ENCODE measurements around the gene ZBP1. TPM values are rescaled to one million over a fixed set of nuclear protein-coding genes. Genes with fewer than 3 reads are reported as not detected.

The ZBP1 gene
- total and polyA plus RNA-seq, 2 experiments from 2014 or later = not detected

- TF ChIP-seq, protein P1, sequence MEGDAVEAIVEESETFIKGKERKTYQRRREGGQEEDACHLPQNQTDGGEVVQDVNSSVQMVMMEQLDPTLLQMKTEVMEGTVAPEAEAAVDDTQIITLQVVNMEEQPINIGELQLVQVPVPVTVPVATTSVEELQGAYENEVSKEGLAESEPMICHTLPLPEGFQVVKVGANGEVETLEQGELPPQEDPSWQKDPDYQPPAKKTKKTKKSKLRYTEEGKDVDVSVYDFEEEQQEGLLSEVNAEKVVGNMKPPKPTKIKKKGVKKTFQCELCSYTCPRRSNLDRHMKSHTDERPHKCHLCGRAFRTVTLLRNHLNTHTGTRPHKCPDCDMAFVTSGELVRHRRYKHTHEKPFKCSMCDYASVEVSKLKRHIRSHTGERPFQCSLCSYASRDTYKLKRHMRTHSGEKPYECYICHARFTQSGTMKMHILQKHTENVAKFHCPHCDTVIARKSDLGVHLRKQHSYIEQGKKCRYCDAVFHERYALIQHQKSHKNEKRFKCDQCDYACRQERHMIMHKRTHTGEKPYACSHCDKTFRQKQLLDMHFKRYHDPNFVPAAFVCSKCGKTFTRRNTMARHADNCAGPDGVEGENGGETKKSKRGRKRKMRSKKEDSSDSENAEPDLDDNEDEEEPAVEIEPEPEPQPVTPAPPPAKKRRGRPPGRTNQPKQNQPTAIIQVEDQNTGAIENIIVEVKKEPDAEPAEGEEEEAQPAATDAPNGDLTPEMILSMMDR (IDR thresholded peaks at IDR 0.05; ENCODE audit: low read depth, low read length) = no peak
- no peak overlapping the region for H3K4me3 ChIP-seq
Measured at GRCh38 chr20:57596358-57596757, 23.9 kb downstream of the ZBP1 start.

GRCh38 chr20:57595041-57596030 lies 24.9 kb downstream of the ZBP1 start:
- no peaks in the 10 kb centered on the region for H3K36me3 ChIP-seq
- no peak for DNase-seq (ENCODE audit: low read depth in 1 of 2, low spot score in 1 of 2)
- no peak overlapping the region for H3K27ac ChIP-seq
- peaks cover 7% of the 10 kb centered on the region for H3K4me1 ChIP-seq (ENCODE audit: low read depth)
- H3K9me3 ChIP-seq (ENCODE audit: low read depth) = no peaks in the 10 kb centered on the region
- H3K4me3 ChIP-seq = no peak overlapping the region
- no peaks in the 10 kb centered on the region for H3K27me3 ChIP-seq
- TF ChIP-seq, protein P1 (IDR thresholded peaks at IDR 0.05; ENCODE audit: low read depth, low read length) = no peak

More at GRCh38 chr20:57596358-57596757, 23.9 kb downstream of the ZBP1 start:
- Histone ChIP-seq H3K27me3 (no peaks in the 10 kb centered on the region), H3K9me3 (ENCODE audit: low read depth) (no peaks in the 10 kb centered on the region), H3K4me1 (ENCODE audit: low read depth) (peaks cover 7% of the 10 kb centered on the region), H3K27ac (no peak overlapping the region), H3K36me3 (no peaks in the 10 kb centered on the region)
- DNase-seq (ENCODE audit: low read depth in 1 of 2, low spot score in 1 of 2) = no peak

- Histone ChIP-seq H3K36me3 (no peaks in the 10 kb centered on the region), H3K9me3 (ENCODE audit: low read depth) (no peaks in the 10 kb centered on the region), H3K4me1 (ENCODE audit: low read depth) (peaks cover 7% of the 10 kb centered on the region), H3K27me3 (no peaks in the 10 kb centered on the region), H3K27ac (no peak overlapping the region), H3K4me3 (no peak overlapping the region)
- TF ChIP-seq, protein P1 (IDR thresholded peaks at IDR 0.05; ENCODE audit: low read depth, low read length) = peak; percentile 75
- DNase-seq (ENCODE audit: low read depth in 1 of 2, low spot score in 1 of 2) = peak; percentile 46 to 78
Measured at GRCh38 chr20:57594092-57594951, 25.9 kb downstream of the ZBP1 start.

GRCh38 chr20:57593134-57593886 lies 26.9 kb downstream of the ZBP1 start:
- H3K36me3 ChIP-seq = no peaks in the 10 kb centered on the region
- H3K4me3 ChIP-seq = no peak overlapping the region
- no peaks in the 10 kb centered on the region for H3K9me3 ChIP-seq (ENCODE audit: low read depth)
- peaks cover 5% of the 10 kb centered on the region for H3K4me1 ChIP-seq (ENCODE audit: low read depth)
- no peak overlapping the region for H3K27ac ChIP-seq
- TF ChIP-seq, protein P1 (IDR thresholded peaks at IDR 0.05; ENCODE audit: low read depth, low read length) = no peak
- H3K27me3 ChIP-seq = no peaks in the 10 kb centered on the region
- no peak for DNase-seq (ENCODE audit: low read depth in 1 of 2, low spot score in 1 of 2)

All from cardiac muscle cell (in vitro differentiated cells and primary cell).